Central memory CD4-positive, alpha-beta T cell (primary cell): Measurements from ENCODE around the gene ZNF346.
"Not testable (repeated sequence)": the region's sequence is repeated elsewhere in the genome, so short reads cannot be mapped to it uniquely, and the experiment has no call there.

Source experiments
- DNase-seq: peaks from one replicate; pipeline ENCODE4 v3.0.0; 2022

ZNF346 gene

DNA sequence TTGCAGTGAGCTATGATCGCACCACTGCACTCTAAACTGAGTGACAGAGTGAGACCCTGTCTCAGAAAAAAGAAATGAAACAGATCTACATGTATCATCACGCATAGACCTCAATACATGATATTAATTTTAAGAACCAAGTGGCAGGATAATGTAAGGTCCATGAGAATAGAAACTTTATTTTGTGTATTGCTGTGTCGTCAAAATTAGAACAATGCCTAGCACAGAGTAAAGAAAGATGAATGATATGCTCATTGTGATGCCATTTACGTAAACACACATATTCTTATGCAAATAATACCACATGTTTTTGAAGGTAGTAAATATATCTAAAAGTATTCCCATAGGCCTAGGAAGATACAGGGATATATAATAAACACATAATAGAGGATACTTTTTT, 12.3 kb upstream of the ZNF346 start:
- DNase-seq, result no peak

DNA sequence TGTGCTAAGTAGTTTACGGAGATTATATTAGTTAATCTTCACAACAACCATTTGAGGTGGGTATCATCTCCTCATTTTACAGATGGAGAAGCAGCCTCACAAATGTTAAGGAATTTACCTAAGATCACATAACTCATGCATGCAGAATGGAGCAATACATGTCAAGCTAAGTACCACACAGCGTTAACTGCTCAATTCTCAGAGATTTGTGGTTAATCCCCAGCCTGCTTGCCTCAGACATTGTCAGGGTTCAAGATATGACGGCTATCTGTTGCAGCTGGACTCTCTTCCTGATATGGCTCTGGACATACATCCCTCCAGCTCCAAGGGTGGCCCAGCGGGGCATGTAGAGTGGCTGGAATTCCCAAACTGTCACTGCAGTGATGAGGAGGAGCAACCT, 7.3 kb upstream of the ZNF346 start:
- DNase-seq, result no peak

DNA sequence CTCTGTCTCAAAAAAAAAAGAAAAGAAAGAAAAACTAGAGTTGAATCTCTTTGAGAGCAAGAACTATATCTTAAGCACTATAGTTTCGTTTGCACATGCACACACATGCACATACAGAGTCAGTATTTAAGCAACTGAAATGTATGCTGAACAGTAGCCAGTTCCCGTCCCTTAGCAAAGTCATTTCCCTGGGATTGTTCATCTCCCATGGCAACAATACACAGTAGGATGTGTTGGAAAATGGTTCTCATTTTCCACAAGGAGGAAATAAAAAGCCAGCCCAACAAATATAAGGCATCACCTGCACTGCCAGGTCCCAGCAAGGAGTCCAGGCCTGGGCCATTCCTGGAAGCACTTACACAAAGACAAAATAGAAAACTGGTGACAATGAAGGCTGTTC, 4.2 kb upstream of the ZNF346 start:
- DNase-seq, result no peak

DNA sequence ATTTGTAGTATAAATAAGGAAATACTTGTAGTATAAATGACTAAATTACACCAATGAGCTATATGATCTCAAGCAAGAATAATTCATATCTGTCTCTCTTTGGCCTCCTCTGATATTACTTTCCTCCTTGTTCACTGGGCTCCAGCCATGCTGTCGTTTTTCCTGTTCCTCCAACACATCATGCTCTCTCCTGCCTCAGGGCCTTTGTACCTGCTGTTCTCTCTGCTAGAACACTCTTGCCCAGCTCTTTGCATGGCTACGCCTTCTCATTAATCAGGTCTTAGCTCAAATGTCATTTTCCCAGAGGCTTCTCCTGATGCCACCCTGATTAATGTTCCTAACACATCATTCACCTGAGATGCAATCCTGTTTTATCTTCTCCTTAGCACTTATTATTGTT, 2.5 kb upstream of the ZNF346 start:
- no peak for DNase-seq

DNA sequence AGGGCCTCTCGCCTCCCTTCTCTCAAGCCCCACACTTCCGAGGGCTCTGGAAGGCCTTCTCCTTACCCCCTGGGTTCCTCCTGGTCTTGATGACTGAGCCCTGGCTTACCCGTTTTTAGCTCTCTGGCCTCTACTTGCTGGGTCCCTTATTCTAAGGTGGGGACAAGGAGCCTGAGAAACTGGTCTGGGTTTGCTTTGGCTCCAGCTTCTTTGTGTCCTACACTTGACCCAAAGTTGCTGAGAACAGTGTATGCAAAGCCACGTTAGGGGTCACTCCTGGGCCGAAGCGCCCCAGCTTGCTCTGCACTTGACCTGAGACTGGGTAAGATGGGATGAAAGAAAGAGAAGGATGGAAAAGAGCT, 788 bp downstream of the ZNF346 start:
- DNase-seq, result peak; percentile 3

DNA sequence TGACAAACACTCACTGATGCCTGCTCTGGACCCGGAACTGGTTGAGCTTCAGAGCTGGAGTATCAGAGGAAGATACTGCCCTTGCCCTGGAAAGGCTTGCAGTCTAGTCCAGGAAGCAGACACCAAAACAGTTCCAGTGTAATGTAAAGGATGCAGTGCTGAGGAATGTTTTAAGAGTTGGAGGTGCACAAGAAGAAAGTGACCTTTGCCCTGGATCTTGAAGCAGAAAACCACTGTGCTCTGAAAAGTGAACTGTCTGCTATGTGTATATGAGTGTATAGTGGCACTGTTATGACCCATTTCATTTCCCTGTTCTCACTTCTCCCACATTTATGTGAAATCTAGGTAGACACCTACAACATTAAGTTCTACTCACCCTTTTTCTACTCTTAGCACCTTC, 2.1 kb downstream of the ZNF346 start:
- no peak for DNase-seq

DNA sequence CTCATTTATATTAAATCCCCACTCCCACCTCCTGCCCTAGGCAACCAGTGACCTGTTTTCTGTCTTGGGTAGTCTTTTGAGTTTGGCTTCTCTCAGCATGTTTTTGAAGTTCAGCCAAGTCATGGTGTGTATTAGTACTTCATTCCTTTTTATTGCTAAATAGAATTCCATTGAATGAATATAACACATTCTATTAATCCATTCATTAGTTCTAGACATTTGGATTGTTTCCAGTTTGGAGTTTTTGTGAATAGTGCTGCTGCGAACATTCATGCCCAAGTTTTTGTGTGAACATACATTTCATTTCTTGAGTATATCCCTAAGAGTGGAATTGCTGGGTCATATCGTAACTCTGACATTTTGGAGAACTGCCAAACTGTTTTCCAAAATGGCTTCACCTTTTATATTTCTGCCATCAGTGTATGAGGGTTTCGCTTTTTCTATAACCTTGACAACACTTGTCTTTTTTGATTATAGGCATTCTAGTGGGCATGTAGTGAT, 2.7 kb downstream of the ZNF346 start:
- DNase-seq, result no peak

DNA sequence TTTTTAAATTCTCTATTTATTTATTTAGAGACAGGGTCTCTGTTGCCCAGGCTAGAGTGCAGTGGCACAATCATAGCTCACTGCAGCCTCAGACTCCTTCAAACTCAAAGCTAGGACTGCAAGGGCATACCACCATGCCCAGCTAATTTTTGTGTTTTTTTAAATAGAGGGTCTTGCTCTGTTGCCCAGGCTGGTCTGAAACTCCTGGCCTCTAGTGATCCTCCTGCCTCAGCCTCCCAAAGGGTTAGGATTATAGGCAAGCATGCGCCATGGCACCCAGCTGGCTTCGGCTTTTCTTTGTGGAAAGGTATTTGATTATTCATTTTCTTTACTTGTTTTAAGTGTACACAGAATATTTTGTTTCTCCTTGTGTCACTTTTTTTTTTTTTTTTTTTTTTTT, 5.2 kb downstream of the ZNF346 start:
- no peak for DNase-seq

DNA sequence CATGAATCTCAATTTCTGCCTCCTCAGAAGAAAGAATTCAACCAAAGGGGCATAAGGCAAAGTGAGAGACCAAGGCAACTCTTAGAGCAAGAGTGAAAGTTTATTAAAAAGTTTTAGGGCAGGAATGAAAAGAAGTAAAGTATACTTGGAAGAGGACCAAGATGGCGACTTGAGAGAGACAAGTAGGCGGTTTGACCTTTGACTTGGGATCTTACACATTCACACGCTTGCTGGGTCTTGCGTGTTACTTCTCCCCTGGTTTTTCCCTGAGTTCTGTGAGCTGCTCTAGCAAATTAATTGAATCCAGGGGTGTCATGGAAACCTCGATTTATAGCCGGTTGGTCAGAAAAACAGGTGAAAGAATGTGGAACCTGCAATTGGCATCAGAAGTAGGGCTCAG, 7.0 kb downstream of the ZNF346 start:
- DNase-seq, result no peak

DNA sequence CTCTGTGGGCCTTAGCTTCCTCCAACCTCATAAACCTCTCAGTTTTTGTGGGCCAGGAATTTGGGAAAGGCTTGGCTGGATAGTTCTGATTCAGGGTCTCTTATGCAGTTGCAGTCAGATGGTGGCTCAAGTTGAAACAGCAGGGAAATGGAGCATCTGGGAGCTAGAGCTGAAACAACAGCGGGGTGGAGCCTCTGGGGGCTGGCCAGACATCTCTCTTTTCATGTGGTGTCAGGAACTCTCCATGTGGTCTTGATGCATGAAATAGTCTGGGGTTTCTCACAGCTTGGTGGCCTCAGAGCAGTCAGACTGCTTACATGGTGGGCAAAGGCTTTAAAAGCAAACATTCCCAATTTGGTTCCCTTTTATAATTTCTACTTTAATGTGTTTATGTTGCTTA, 13.5 kb downstream of the ZNF346 start:
- DNase-seq, result no peak

DNA sequence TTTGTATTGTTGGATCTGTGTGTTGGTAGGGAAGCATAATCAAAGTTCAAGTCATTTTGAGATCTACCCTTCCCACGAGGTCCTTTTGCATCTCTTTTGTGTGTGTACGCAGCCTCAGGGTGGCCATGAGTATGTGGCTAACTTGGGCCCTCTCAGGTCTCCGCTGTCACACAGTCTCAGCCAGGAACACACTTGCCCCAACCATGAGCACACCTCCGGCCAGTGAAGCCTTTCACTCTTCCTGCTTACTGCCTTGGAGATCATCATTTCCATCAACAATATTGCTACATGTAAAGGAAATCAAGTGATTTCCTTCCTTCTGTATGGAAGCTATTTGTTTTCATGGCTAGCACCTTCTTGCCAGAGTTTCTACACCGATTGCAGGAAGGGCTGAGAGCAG, 13.9 kb downstream of the ZNF346 start:
- DNase-seq, result no peak

DNA sequence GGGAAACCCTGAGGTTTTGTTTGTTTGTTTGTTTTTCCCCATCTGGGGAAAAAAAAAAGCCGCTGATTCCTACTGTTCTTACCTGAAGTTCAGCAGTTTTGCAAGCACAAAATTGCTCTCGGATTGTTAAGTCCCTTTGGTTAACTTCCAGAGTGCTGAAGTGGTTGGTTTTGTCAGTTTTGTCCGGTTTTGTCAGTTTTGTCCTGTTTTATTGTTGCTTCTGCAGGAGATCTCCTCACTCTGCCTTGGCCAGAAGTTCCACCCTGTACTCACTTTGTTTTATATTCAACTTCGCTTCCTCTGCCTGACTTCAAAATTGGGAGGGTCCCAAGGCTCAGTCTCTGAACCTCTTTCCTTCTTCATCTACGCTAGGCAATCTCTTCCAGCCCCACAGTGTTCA, 14.4 kb downstream of the ZNF346 start:
- no peak for DNase-seq

DNA sequence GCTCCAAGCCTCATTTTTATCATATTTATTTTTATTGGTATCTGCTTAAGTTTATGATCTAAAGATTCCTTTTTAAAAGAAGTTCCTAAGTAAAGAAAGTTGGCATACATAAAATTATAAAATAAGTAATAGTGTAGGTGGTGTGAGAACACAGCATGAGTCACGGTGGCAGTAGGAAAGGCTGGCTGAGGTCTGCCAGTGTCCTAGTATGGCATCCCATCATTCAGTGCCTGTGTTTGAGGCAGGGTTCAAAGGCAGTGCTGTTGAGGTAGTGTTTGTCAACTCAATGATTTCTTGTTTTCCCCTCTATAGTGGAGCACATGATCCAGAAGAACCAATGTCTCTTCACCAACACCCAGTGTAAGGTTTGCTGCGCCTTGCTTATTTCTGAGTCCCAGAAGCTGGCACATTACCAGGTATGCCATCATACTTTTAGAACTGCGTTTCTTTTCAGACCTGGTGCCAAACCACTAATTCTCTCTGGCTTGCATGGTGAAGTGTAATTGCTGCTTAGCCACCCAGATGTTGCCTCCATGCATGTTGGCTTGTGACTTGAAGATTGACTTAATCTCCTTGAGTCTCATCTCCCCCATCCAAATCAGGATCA, 18.4 kb downstream of the ZNF346 start:
- DNase-seq, result no peak

DNA sequence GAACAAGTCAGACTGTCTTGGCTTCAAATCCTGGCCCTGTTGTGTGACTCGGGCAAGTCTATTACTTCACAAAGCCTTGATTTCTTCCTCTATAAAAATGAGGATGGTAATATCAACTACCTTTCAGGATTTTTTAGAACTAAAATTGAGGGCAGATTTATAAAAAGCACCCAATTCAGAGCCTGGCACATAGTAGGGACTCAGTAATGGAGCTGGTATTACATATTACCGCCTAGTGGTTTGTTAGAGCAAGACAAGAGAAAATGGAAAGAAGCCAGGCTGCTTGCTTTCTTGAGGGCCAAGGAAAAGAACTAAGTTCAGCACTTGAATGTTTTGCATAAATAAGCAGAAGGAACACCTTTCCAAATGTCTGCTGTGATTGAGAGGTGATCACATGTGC, 19.4 kb downstream of the ZNF346 start:
- DNase-seq, result no peak

DNA sequence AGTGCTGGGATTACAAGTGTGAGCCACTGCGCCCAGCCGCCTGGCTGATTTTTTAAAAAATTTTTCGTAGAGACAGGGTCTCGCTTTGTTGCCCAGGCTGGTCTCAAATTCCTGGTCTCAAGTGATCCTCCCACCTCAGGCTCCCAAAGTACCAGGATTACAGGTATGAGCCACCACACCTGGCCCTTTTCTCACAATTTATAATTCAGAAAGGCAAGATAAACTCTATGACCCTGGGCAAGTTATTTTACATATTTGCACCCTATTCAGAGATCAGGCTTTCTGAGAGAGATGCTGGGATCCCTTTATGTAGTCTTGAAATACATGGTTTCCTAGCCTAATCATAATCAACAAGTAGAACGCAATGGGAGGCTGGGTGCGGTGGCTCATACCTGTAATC, 20.6 kb downstream of the ZNF346 start:
- DNase-seq, result no peak

DNA sequence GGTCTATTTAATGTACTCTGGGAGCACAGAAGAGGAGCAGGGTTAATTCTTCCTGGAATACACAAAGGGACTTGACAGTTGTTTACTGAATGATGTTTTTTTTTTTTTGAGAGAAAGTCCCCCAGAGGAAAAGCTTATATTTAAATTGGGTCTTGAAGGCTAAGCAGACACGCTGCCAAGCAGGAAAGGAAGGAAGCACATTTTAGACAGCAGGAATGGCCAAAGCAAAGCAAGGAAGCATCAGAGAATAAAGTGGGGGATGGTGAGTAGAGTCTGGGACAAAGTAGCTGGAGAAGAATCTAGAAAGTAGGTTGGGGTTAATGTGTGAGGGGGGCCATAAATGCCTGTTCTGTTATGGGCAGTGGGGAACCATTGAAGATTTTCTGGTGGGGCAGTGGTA, 21.5 kb downstream of the ZNF346 start:
- no peak for DNase-seq

DNA sequence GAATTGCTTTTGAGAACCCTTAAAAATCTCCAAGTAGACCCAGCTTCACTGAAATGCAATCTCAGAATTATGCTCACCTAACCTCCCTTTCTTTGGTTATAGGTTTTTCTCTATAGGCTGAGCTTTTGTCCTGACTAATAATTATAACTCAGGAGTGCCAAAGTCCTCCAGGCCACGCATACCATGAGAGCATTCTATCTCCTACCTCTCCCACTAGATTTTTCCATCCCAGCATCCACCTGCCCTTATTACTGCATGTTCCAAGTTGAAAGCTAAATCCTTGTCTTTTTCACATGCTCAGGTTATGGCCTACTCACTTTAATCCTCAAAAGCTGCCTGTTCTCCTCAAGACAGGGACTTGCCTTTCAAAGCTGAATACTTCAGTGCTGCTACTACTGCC, 22.1 kb downstream of the ZNF346 start:
- DNase-seq, result no peak

DNA sequence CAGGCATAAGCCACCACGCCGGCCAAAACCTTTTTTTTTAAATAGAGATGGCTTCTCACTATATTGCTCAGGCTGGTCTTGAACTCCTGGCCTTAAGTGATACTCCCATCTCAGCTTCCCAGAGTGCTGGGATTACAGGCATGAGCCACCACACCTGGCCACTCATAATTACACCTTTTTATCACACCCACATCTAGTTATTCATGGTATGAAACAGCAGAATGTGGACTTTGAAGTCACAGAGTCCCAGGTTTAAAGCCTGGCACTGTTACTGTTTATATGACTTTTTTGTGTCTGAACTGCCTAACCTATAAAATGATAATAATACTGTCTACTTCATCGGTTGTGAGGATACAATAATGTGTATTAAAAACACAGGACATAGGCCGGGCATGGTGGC, 23.1 kb downstream of the ZNF346 start:
- DNase-seq, result no peak

DNA sequence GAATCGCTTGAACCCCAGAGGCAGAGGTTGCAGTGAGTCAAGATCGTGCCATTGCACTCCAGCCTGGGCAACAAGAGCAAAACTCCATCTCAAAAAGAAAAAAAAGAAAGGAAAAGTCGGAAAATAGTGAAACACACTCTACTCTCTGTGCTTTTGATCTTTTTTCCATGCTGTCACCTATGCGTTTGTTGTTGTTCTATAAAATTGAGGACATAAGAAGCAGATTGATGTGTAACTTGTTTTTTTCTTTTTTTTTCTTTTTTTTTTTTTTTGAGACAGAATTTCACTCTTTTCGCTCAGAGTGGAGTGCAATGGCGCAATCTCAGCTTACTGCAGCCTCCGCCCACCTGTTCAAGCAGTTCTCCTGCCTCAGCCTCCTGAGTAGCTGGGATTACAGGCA, 26.0 kb downstream of the ZNF346 start:
- DNase-seq, result not testable (repeated sequence)

DNA sequence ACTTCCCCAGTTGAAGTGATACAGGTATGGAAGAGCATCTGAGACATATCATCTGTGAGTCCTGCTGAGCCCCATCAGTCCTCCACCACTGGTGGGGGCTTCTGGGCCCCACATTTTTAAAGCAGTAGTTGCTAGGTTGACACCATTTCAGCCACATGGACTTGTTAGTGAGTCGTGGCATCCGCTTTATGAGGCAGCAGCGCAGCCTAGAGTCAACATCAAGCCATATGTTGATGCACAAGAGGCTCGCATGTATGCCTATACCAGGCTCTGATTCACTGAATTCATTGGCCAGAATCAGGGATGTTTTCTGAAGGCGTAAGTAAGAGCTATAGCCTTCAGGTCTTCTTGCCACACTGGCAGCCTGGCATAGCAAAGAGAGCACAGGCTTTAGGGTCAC, 26.8 kb downstream of the ZNF346 start:
- no peak for DNase-seq

DNA sequence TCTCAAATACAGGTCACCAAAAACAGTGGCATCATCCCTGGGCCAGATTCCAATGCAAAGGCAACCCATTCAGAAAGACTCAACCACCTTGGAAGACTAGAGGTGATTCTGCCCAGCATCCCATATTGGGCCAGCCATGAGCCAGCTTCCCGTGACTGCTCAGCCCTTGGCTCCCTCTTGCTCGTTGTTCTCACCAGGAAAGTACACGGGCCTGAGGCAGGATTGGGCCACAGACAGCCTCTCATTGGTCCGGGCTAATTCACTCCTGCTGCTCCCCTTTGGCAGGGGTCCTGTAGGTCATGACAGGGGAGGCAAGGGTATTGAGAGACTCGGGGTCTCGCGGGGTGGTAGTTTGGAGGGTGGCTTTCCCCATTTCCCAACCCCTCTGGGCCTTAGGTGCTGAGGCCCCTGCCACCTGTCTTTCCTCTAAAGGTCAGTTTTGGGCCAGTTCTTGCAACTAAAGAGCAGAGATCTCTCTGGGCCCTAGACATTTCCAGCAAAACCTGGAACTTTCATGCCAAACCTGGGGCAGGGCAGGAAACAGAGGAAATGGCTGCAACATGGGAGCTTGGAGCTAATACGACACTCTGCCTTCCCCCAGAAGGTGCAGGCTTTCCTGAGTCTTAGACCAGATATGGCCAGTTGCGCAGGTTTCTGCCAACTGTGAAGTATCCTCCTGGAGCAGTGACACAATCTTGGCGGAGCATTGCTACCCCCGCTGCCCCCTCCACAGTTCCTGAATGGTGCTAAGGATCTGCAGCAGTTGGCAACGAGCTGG, 42.2 kb downstream of the ZNF346 start:
- no peak for DNase-seq

DNA sequence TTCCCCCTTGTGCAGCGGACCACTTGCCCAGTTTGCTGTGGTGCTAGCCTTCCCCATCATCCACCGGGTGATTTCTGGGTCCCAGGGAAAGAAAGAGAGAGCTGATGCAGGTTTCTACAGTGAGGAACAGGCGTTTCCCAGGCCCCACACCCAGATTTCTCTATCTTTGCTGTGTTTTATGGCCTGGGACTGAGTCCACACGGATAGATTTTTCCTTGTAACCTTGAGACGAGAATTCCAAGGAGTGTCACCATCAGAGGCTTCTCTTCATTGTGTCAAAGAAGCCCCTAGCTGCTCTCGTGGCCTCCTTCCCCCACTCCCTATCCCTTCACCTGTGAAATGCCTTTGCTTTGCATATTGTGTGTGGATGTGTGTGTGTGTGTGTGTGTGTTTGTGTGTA, 43.0 kb downstream of the ZNF346 start:
- no peak for DNase-seq

DNA sequence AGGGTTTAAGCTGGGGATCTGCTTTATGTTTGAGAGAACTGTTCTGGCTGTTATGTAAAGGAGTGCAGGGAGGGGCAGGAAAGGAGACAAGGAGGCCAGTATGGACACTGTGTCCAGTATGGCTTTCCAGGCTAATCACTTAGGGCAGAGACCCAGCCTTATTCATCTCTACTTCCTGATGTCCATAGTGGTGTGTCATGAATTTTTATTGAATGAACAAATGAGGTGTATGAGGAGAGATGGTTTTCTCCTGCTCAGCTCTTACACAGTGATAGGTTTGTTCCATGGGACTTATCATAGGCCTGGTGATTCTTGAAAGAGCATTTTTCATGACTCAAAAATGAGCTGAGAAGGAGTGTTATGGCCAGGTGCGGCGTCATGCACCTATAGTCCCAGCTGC, 43.7 kb downstream of the ZNF346 start:
- no peak for DNase-seq

DNA sequence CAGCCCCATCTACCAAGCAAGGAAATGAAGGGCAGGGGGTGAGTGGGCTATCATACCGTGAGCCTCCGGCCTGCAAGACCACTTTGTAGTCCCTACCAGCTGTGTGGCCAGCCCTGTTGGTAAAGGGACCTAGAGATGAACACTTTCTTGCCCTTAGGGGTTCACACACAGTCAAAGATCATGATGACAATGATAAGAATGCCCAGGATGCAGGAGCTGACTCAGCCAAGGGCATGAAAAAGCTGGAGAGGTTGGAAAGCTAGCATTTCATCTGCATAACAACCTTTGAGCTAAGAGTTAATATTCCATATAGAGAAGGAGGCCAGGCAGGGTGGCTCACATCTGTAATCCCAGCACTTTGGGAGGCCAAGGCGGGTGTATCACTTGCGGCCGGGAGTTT, 45.0 kb downstream of the ZNF346 start:
- DNase-seq, result no peak
